HepG2 (cell line): ENCODE results near the gene WDR81. TPM values are rescaled to one million over a fixed set of nuclear protein-coding genes. Genes with fewer than 3 reads are reported as not detected.

Source experiments
- ARNT2 ChIP-seq: sonication (generic); formaldehyde crosslinking; IDR thresholded peaks from 2 replicates; pipeline ENCODE4 v1.8.0; 2022; ENCODE audit warnings: mild to moderate bottlenecking, low read depth, missing genetic modification reagents, moderate library complexity
- CREM ChIP-seq, 2 experiments: sonication (generic) in 1 of 2; formaldehyde crosslinking in 1 of 2; IDR thresholded peaks; 2 replicates each; pipeline versions ENCODE4 v1.4.0 to v1.6.1; 2016 to 2020; ENCODE audit warnings: antibody characterized with exemption in 1 of 2, mild to moderate bottlenecking in 1 of 2, missing genetic modification reagents in 1 of 2
- EED ChIP-seq: sonication (generic); formaldehyde crosslinking; IDR thresholded peaks from 2 replicates; pipeline ENCODE4 v1.5.0; 2020; ENCODE audit warnings: mild to moderate bottlenecking, missing genetic modification reagents
- FOXM1 ChIP-seq: sonication (generic); formaldehyde crosslinking; IDR thresholded peaks from 2 replicates; pipeline ENCODE4 v1.5.0; 2020; ENCODE audit warnings: missing genetic modification reagents
- HOXA9 ChIP-seq: sonication (generic); formaldehyde crosslinking; IDR thresholded peaks from 2 replicates; pipeline ENCODE4 v1.8.1; 2022; ENCODE audit warnings: missing genetic modification reagents, mild to moderate bottlenecking, moderate library complexity, borderline replicate concordance
- MAF1 ChIP-seq: sonication (generic); formaldehyde crosslinking; IDR thresholded peaks from 2 replicates; pipeline ENCODE4 v1.5.0; 2020; ENCODE audit warnings: missing genetic modification reagents, borderline replicate concordance
- MEIS1 ChIP-seq: sonication (generic); formaldehyde crosslinking; IDR thresholded peaks from 2 replicates; pipeline ENCODE4 v1.9.0; 2021; ENCODE audit warnings: mild to moderate bottlenecking, missing genetic modification reagents, moderate library complexity, borderline replicate concordance
- MTF1 ChIP-seq: sonication (generic); formaldehyde crosslinking; IDR thresholded peaks from 2 replicates; pipeline ENCODE4 v1.5.0; 2020; ENCODE audit warnings: missing genetic modification reagents
- NFE2 ChIP-seq: sonication (generic); formaldehyde crosslinking; IDR thresholded peaks from 2 replicates; pipeline ENCODE4 v1.4.0; 2020; ENCODE audit warnings: missing genetic modification reagents
- NR1H2 ChIP-seq: sonication (generic); formaldehyde crosslinking; IDR thresholded peaks from 2 replicates; pipeline ENCODE4 v1.8.1; 2022; ENCODE audit warnings: low read depth, missing genetic modification reagents, borderline replicate concordance
- PCBP2 ChIP-seq: fragments of 200-400 bp; formaldehyde crosslinking; optimal IDR thresholded peaks from 2 replicates; pipeline ENCODE3; 2018; ENCODE audit warnings: low read length, low read depth; ENCODE audit not compliant: poor library complexity, severe bottlenecking
- PRPF4 ChIP-seq: fragments of 200-400 bp; formaldehyde crosslinking; IDR thresholded peaks from 2 replicates; pipeline ENCODE4 v1.6.1; 2016; ENCODE audit warnings: low read length, low read depth; ENCODE audit not compliant: poor library complexity, severe bottlenecking
- SNAPC2 ChIP-seq: sonication (generic); formaldehyde crosslinking; IDR thresholded peaks from 2 replicates; pipeline ENCODE4 v1.8.1; 2022; ENCODE audit warnings: mild to moderate bottlenecking, missing genetic modification reagents
- TBL1XR1 ChIP-seq: fragments of 150-350 bp; IDR thresholded peaks from 2 replicates; pipeline ENCODE4 v1.6.1; 2014; ENCODE audit warnings: borderline replicate concordance, low read length; ENCODE audit not compliant: partially characterized antibody
- TMF1 ChIP-seq: sonication (generic); formaldehyde crosslinking; IDR thresholded peaks from 2 replicates; pipeline ENCODE4 v1.8.1; 2022; ENCODE audit warnings: low read depth, missing genetic modification reagents
- TSC22D2 ChIP-seq: sonication (generic); formaldehyde crosslinking; IDR thresholded peaks from 2 replicates; pipeline ENCODE4 v1.5.1; 2020; ENCODE audit warnings: missing genetic modification reagents, mild to moderate bottlenecking, borderline replicate concordance
- WIZ ChIP-seq: sonication (generic); formaldehyde crosslinking; IDR thresholded peaks from 2 replicates; pipeline ENCODE4 v1.5.1; 2020; ENCODE audit warnings: mild to moderate bottlenecking, missing genetic modification reagents
- ZBTB42 ChIP-seq: sonication (generic); formaldehyde crosslinking; IDR thresholded peaks from 2 replicates; pipeline ENCODE4 v1.5.0; 2020; ENCODE audit warnings: mild to moderate bottlenecking, missing genetic modification reagents
- ZNF143 ChIP-seq: sonication (generic); formaldehyde crosslinking; IDR thresholded peaks from 2 replicates; pipeline ENCODE4 v1.4.0; 2020; ENCODE audit warnings: missing genetic modification reagents
- ZNF253 ChIP-seq: sonication (generic); formaldehyde crosslinking; IDR thresholded peaks from 2 replicates; pipeline ENCODE4 v1.8.0; 2022; ENCODE audit warnings: mild to moderate bottlenecking, missing genetic modification reagents, borderline replicate concordance
- ZNF546 ChIP-seq: sonication (generic); formaldehyde crosslinking; conservative IDR thresholded peaks from 2 replicates; pipeline ENCODE4 v1.8.1; 2023; ENCODE audit warnings: mild to moderate bottlenecking, missing genetic modification reagents
- ZNF644 ChIP-seq: IDR thresholded peaks from 2 replicates; pipeline ENCODE4 v1.6.1; 2016; ENCODE audit warnings: low read depth
- ZNF674 ChIP-seq: sonication (generic); formaldehyde crosslinking; IDR thresholded peaks from 2 replicates; pipeline ENCODE4 v1.5.0; 2020; ENCODE audit warnings: low read depth, mild to moderate bottlenecking, missing genetic modification reagents
- ZNF839 ChIP-seq: sonication (generic); formaldehyde crosslinking; IDR thresholded peaks from 2 replicates; pipeline ENCODE4 v1.4.0; 2020; ENCODE audit warnings: missing genetic modification reagents, mild to moderate bottlenecking, borderline replicate concordance
- ZSCAN29 ChIP-seq: sonication (generic); formaldehyde crosslinking; conservative IDR thresholded peaks from 2 replicates; pipeline ENCODE4 v1.4.0; 2020; ENCODE audit warnings: mild to moderate bottlenecking, missing genetic modification reagents
- ZZZ3 ChIP-seq: sonication (generic); formaldehyde crosslinking; IDR thresholded peaks from 2 replicates; pipeline ENCODE4 v1.4.0; 2020; ENCODE audit warnings: missing genetic modification reagents, mild to moderate bottlenecking, borderline replicate concordance
- polyA plus RNA-seq, 8 experiments: library from polyadenylated mRNA; depleted of rRNA in 3 of 8; stranded (reverse) in 7 of 8; unstranded in 1 of 8; fragments of >200 nt; fragmentation: Illumina TruSeq in 4 of 8; extraction: Trizol in 4 of 8; gene quantifications; 2 replicates each; pipeline versions ENCODE4 v1.2.1 to v1.2.3, GENCODE V29; 2011 to 2016; ENCODE audit warnings: low read depth in 4 of 8, missing spikeins in 1 of 8, mixed read lengths in 1 of 8; ENCODE audit not compliant: insufficient read depth in 1 of 8
- total RNA-seq, 5 experiments: library from RNA; depleted of rRNA; stranded (reverse); fragments of >200 nt; fragmentation: Illumina TruSeq; extraction: Trizol; gene quantifications; 2 replicates each; pipeline ENCODE4 v1.2.3, GENCODE V29; 2016; ENCODE audit warnings: low read depth in 1 of 5
- TF ChIP-seq, protein P1 (sequence below): sonication (generic); formaldehyde crosslinking; IDR thresholded peaks from 2 replicates; pipeline ENCODE4 v1.5.0; 2020; ENCODE audit warnings: mild to moderate bottlenecking, missing genetic modification reagents
- TF ChIP-seq, protein P2 (sequence below): sonication (generic); formaldehyde crosslinking; IDR thresholded peaks from 2 replicates; pipeline ENCODE4 v1.9.0; 2021; ENCODE audit warnings: missing genetic modification reagents, mild to moderate bottlenecking, borderline replicate concordance

WDR81 gene
- total and polyA plus RNA-seq, 2 of the 13 experiments (the other 11 are each of a cell fraction or from before 2014, with no cell fraction given) = 9.1 to 16.7 TPM

GRCh38 chr17:1769822-1770477 is 45.4 kb downstream of the WDR81 start (continued):
- TF ChIP-seq SNAPC2 = no peak
- no peak for TF ChIP-seq FOXM1 (CRISPR knock-in tag)
- TF ChIP-seq TMF1 = no peak
- TF ChIP-seq, protein P1, sequence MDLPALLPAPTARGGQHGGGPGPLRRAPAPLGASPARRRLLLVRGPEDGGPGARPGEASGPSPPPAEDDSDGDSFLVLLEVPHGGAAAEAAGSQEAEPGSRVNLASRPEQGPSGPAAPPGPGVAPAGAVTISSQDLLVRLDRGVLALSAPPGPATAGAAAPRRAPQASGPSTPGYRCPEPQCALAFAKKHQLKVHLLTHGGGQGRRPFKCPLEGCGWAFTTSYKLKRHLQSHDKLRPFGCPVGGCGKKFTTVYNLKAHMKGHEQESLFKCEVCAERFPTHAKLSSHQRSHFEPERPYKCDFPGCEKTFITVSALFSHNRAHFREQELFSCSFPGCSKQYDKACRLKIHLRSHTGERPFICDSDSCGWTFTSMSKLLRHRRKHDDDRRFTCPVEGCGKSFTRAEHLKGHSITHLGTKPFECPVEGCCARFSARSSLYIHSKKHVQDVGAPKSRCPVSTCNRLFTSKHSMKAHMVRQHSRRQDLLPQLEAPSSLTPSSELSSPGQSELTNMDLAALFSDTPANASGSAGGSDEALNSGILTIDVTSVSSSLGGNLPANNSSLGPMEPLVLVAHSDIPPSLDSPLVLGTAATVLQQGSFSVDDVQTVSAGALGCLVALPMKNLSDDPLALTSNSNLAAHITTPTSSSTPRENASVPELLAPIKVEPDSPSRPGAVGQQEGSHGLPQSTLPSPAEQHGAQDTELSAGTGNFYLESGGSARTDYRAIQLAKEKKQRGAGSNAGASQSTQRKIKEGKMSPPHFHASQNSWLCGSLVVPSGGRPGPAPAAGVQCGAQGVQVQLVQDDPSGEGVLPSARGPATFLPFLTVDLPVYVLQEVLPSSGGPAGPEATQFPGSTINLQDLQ (CRISPR knock-in tag) = no peak; the same call in 1 of the 2 replicates
- no peak for TF ChIP-seq ZSCAN29
- no peak for TF ChIP-seq EED (CRISPR knock-in tag)
- no peak for TF ChIP-seq ZBTB42 (CRISPR knock-in tag)
- no peak for TF ChIP-seq ZNF143 (CRISPR knock-in tag)
- TF ChIP-seq HOXA9 (CRISPR knock-in tag) = no peak
- TF ChIP-seq NR1H2 (CRISPR knock-in tag) = no peak
- TF ChIP-seq ZNF546 = no peak
- TF ChIP-seq ZNF644 (CRISPR knock-in tag) = no peak
- TF ChIP-seq WIZ (CRISPR knock-in tag) = no peak
- TF ChIP-seq ZNF674 (CRISPR knock-in tag) = no peak
- TF ChIP-seq NFE2 = no peak
- TF ChIP-seq, protein P2, sequence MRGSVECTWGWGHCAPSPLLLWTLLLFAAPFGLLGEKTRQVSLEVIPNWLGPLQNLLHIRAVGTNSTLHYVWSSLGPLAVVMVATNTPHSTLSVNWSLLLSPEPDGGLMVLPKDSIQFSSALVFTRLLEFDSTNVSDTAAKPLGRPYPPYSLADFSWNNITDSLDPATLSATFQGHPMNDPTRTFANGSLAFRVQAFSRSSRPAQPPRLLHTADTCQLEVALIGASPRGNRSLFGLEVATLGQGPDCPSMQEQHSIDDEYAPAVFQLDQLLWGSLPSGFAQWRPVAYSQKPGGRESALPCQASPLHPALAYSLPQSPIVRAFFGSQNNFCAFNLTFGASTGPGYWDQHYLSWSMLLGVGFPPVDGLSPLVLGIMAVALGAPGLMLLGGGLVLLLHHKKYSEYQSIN (CRISPR knock-in tag) = no peak
- no peak for TF ChIP-seq ZNF839 (CRISPR knock-in tag)
- no peak for TF ChIP-seq ARNT2
- TF ChIP-seq MEIS1 (CRISPR knock-in tag) = 0 out of 2 replicates have a peak, but pooled peaks have one; percentile 25
- TF ChIP-seq TSC22D2 (CRISPR knock-in tag) = 0 out of 2 replicates have a peak, but pooled peaks have one; percentile 18
- TF ChIP-seq TBL1XR1 = no peak
- no peak for TF ChIP-seq PCBP2
- TF ChIP-seq ZZZ3 = no peak
- no peak for TF ChIP-seq ZNF253 (CRISPR knock-in tag)
- peak; percentile 33; the same call in 1 of the 2 replicates for TF ChIP-seq CREM (IDR thresholded peaks at IDR 0.05)
- TF ChIP-seq CREM (CRISPR knock-in tag; IDR thresholded peaks at IDR 0.05) = no peak
- TF ChIP-seq PRPF4 = no peak
- no peak for TF ChIP-seq MAF1
- no peak for TF ChIP-seq MTF1 (CRISPR knock-in tag)
